Activated CD4-positive, alpha-beta T cell treated with anti-CD3 and anti-CD28 coated beads, Interleukin-2, amount 50 U/mL, for 48 hours (primary cell): ENCODE data around the gene ROBO1.
"Not testable (repeated sequence)": the region's sequence is repeated elsewhere in the genome, so short reads cannot be mapped to it uniquely, and the experiment has no call there.

Source experiments
- DNase-seq, 2 experiments: peaks; one replicate each; pipeline ENCODE4 v3.0.0-alpha.2; 2020

ROBO1 gene

GRCh38 chr3:79217096-79217495 lies 550.7 kb downstream of the ROBO1 start:
- DNase-seq = no peak

- DNase-seq = no peak
These were observed 552.5 kb downstream of the ROBO1 start for GRCh38 chr3:79215286-79215685.

GRCh38 chr3:79211586-79212359 lies 556.0 kb downstream of the ROBO1 start:
- no peak for DNase-seq

- no peak for DNase-seq
These were observed 563.4 kb downstream of the ROBO1 start for GRCh38 chr3:79204351-79204750.

- no peak for DNase-seq
These were observed 564.7 kb downstream of the ROBO1 start for GRCh38 chr3:79203144-79203519.

GRCh38 chr3:79202471-79203143 lies 565.2 kb downstream of the ROBO1 start:
- DNase-seq = no peak

- no peak for DNase-seq
These were observed 567.3 kb downstream of the ROBO1 start for GRCh38 chr3:79200456-79200855.

- DNase-seq = no peak
These were observed 567.8 kb downstream of the ROBO1 start for GRCh38 chr3:79199966-79200365.

- DNase-seq = no peak
These were observed 580.4 kb downstream of the ROBO1 start for GRCh38 chr3:79187426-79187825.

- no peak for DNase-seq
These were observed 583.5 kb downstream of the ROBO1 start for GRCh38 chr3:79184251-79184650.

GRCh38 chr3:79183496-79183895 lies 584.3 kb downstream of the ROBO1 start:
- no peak for DNase-seq

- no peak for DNase-seq
These were observed 589.2 kb downstream of the ROBO1 start for GRCh38 chr3:79178471-79179180.

GRCh38 chr3:79175870-79176269 lies 591.9 kb downstream of the ROBO1 start:
- DNase-seq = no peak

- DNase-seq = not testable (repeated sequence)
These were observed 594.5 kb downstream of the ROBO1 start for GRCh38 chr3:79173259-79173658.

- DNase-seq = no peak
These were observed 595.6 kb downstream of the ROBO1 start for GRCh38 chr3:79172241-79172640.

GRCh38 chr3:79170021-79170420 lies 597.8 kb downstream of the ROBO1 start:
- no peak for DNase-seq

- no peak for DNase-seq
These were observed 600.0 kb downstream of the ROBO1 start for GRCh38 chr3:79167651-79168416.

GRCh38 chr3:79162653-79163052 lies 605.1 kb downstream of the ROBO1 start:
- DNase-seq = no peak

- DNase-seq = no peak
These were observed 605.9 kb downstream of the ROBO1 start for GRCh38 chr3:79161941-79162340.

- DNase-seq = no peak
These were observed 607.4 kb downstream of the ROBO1 start for GRCh38 chr3:79160421-79160820.

GRCh38 chr3:79159736-79160135 lies 608.1 kb downstream of the ROBO1 start:
- no peak for DNase-seq

- DNase-seq = no peak
These were observed 610.6 kb downstream of the ROBO1 start for GRCh38 chr3:79157191-79157590.

- DNase-seq = no peak
These were observed 612.9 kb downstream of the ROBO1 start for GRCh38 chr3:79154865-79155264.
